GM10847 (cell line): Measurements from ENCODE around the gene C2orf49.

Experiments used
- POLR2A ChIP-seq: IDR thresholded peaks from 2 replicates; pipeline ENCODE4 v1.6.1; 2011; ENCODE audit not compliant: insufficient read length; ENCODE audit errors: extremely low read depth

Gene C2orf49

DNA sequence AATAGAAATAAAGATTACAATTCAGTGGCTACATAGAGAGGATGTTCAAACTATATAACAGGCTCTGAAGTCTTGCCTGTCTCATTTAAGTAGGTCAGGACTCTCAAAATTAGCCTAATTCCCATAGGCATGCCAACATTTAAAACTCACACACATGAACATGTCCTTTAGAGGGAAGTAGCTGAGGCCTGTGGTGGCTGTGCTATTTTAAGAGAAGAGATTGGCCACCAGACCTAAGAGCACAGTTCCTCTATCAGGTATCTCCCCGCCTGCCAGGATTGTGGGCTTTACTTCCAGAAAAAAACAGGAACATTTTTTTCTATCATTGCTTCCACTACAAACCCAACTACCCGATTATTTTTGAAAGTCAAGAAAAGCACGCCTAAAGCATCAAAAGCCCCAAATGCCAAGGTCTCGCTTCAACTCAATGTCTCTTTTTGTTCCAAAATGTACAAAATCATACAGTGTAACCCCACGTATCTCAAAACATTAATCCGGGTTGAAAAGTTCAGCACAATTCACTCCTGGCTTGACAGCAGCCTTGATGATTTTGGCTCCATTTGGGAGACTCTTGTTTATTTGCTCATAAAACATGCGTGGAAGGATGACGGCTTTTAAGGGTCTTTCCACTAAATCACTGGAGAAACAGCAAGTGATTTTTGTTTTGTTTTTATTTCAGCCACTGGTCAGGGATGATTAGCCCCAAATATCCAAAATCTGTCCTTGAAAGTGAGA lies 46.3 kb downstream of the C2orf49 start:
- no peak for TF ChIP-seq POLR2A

DNA sequence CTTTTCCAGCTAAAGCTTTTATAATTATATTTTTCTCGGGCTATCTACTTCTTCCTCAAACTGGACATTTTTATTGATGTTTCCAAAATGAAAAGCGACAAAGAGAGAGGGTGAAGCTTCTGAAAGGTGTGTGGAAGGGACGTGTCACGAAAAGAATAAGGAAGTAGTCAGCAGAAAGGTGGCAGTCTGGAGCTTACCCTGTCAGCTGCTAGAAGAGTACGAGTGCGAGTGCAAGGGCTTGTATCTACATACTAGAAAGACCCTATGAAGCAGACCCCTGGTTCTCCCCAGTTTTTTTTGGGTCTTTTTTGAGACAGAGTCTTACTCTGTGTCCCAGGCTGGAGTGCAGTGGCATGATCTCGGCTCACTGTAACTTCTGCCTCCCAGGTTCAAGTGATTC lies 46.9 kb downstream of the C2orf49 start:
- TF ChIP-seq POLR2A, result no peak

DNA sequence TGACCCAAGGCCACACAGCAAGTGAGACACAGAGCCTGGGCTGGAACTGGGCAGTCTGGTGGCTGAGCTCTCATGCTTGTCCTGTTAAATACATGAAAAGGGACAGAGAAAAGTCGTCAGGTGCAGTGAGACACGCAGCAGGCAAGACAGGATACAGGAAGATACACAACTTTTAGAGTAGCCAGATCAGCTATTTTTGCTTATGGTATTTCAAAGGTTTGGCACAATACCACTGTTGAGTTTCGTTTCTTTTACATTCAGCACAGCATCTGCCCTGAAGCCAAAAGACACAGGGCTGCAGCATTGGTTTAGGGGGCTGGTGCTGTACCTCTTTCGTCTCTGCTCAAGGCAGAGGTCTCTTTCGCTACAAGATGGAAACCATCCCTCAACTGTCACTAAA lies 47.5 kb downstream of the C2orf49 start:
- no peak for TF ChIP-seq POLR2A

DNA sequence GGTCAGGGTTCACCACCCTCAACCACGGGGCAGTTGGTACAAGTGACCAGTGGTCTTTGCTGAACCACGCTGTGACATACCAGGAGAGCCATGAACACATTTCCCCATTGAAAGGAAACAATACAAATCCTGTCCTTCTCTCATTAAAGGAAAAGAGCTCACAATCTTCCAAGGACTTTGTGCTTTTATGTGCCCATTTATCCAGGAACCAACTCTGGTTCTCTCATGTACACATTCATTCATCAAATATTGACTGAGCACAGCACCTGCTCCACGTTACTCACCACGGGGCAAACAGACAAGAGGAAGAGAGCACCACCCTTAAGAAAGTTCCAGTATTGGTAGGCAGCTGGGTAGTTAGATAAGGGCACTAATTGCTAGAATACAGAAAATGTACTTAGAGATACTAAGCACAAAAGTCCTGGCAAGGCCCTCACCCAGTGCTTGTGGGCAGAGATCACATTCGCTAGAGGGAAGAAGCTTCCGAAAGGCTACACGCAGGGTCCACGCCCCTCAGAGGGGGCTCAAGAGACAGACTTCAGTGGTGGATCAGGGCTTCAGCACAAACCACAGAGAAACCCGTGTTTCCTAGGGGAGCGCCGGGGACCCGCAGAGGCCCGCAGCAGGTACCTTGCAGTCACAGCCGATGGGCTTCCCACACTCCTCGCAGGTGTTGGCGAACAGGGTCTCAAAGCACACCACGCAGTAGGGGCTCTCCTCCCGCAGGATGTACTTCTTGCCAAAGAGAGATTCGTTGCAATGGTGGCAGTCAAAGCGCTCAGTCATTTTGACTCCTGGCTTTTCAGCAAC lies 48.6 kb downstream of the C2orf49 start:
- TF ChIP-seq POLR2A, result no peak

DNA sequence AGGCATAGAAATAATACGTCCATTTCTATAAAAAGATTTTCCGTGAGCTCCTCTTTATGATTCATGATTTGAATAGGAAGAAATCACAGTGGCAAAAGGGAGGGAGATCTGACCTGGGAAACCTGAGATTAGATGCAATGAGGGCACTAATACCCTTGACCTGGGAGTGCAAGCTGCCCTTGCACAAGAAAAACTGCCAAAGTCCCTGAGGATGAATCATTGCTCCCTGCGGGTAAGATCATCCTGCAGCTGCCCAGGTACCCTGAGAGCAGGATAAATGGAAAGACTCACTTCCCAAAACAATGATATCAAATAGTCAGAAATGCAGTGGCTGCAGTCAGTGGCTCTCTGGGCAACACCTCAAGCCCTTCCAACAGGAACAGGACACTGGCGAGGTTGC lies 49.9 kb downstream of the C2orf49 start:
- TF ChIP-seq POLR2A, result no peak

DNA sequence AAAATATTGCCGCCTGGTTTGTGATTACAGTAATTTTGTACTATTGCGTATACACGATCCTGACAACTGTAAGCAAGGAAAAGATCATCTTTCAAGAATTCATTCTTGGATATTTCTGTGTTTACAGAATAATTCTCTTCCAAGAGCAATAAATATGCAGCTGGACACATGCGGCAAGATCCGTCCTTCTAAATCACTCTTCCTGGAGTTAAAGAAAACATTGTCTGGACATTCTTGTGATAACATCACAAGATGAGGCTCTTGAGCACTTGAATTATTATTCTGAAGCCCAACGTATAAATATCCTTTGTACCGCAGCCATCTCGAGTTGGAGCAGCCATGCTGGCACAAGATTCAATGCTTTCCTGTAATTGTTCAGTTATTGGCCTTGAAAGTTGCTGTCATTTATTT lies 51.6 kb downstream of the C2orf49 start:
- TF ChIP-seq POLR2A, result no peak

DNA sequence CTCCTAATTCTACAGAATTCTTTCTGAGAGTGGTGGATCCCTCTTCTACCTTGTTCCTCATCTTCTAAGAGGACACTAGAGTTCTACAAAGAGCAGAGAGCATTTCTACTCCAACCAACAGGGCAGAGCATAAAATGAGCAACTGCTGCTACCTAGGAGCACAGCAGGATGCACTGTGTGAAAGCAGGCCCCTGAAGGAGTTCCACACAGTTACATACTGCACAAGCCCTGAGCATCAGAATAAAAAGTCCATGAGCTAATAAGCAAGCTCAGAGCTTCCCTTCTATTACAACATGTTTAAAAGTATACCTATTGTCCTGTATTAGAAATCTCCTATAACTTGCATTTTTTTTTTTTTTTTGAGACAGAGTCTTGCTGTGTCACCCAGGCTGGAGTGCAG lies 53.1 kb downstream of the C2orf49 start:
- TF ChIP-seq POLR2A, result no peak

DNA sequence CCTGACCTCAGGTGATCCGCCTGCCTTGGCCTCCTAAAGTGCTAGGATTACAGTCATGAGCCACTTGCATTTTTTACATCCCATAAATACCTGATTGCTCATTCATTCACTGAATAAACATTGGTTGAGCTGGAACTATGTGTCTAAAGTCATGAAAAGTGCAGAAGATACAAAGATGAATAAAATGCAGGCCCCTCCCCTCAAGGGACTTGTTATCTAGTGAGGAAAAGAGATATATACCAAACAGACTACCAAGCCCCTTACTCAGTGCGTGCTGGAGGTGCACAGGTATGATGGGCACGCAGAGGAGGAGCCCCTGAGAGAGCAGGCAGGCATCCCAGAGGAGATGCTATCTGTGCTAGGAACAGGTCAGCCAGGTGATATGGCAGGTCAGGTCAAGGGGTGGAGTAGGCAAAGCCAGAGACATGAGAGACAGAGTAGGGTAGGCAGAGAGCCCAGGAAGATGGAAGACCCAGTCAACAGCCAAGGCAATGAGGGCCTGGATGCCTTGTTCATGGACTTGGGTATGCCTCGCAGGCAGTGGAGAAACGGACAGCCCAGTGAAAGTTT lies 53.8 kb downstream of the C2orf49 start:
- no peak for TF ChIP-seq POLR2A

DNA sequence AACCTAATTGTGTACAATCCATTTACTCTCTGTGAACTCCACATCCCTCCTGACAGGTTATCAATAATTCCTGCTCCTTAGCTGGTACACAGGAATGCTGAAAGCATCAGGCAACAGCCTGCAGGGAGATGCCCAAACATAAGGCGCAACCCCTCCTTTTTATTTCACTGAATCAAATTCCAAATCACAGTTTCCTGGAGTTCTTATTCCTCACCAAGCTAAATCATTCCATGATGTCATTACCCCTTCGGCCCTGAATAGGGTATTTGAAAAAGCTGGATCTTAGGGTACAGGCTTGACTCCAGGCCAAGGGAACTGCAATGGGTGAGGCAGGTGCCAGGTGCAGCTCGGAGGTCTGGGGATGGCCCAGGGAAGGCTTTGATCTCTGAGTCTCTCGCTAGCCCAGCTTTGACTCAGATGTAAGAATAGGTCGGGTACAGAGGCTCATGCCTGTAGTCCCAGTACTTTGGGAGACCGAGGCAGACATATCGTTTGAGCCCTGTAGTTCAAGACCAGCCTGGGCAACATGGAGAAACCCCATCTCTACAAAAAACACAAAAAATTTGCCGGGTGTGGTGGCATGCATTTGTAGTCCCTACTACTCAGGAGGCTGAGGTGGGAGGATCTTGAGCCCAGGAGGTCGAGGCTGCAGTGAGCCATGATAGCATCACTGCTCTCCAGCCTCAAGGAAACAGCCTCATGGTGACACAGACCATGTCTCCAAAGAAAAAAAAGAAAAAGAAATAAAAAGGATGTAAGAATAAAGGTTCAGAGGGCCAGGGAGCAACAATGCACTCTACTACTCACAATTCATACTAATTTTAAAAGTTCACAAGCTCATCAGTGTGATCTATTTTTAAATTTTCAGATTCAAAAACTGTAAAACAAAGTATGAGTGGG lies 54.7 kb downstream of the C2orf49 start:
- no peak for TF ChIP-seq POLR2A

DNA sequence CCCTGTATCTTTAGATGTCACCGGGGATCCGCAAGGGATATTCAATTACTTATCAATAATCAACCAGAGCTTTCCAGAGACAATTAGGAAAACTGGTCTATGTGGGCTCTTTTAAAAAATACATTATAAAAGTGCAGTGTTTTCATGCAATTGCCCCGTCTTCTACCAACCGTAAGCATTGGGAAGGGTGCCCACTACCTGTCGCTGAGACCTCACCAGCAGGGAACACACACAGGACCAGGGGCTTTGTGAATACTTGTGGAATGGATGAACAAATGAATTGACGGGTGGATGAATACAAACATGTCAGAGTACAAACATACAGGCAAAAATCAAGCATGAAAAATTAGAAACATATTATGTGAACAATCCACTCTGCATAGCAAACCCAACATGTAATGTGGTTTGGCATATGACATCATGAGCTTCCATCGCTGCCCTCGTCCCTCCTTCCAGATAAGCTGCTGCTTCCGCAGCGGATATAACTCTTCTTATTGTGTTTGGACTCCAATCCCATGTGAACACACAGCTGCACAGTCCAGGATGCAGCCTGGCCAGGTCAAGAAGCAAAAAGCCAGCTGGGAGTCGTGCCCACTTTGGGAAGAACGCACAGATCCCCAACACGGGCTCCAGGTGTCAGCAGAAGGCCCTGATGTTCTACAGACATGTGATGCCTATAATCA lies 56.2 kb downstream of the C2orf49 start:
- no peak for TF ChIP-seq POLR2A

DNA sequence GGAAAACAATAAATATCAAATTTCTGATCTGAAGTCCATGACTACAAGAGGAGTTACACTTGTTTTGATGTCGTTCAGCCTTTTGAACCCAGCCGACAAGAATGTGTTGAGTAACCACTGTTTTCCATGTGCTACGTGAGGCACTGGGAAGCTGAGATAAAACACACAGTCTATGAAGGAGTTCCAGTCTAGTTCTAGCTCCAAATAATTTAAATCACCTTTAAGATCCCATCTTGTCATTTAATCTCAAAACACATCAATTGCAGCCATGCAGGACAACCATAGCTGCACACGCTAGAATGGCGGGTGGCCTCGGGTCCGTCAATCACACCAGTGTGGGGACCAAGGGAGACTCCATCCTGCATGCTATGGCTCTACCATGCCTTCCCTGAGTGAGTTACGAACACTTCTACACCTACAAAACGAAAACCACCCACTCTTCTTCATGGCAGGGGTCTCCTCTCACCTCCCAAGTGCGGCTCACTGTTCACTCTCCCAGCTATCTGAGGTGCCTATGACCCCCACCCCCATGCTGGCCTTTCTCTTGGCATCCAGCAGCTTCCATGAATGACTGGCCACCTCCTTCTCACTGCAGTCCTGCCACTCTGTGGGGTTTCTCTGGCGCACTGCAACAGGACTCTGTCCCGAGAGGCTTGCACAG lies 57.7 kb downstream of the C2orf49 start:
- TF ChIP-seq POLR2A, result no peak

DNA sequence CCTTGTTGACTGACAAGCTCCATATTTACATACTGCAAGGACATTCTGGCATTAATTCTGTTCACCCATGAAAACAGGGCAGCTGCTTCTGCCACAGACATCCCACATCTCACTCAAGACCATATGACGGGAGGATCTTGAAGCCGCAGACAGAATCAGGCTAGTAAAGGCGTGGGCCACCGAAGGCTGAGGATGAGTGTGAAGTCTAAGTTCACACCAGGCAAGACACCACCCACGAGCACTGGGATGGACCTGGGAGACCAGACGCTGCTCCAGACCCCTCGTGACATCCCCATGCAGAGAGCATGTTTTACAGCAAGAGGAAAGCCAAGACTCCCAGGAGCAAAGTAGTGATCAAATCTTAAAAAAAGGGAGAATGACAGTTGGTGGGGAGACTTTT lies 58.4 kb downstream of the C2orf49 start:
- TF ChIP-seq POLR2A, result no peak

DNA sequence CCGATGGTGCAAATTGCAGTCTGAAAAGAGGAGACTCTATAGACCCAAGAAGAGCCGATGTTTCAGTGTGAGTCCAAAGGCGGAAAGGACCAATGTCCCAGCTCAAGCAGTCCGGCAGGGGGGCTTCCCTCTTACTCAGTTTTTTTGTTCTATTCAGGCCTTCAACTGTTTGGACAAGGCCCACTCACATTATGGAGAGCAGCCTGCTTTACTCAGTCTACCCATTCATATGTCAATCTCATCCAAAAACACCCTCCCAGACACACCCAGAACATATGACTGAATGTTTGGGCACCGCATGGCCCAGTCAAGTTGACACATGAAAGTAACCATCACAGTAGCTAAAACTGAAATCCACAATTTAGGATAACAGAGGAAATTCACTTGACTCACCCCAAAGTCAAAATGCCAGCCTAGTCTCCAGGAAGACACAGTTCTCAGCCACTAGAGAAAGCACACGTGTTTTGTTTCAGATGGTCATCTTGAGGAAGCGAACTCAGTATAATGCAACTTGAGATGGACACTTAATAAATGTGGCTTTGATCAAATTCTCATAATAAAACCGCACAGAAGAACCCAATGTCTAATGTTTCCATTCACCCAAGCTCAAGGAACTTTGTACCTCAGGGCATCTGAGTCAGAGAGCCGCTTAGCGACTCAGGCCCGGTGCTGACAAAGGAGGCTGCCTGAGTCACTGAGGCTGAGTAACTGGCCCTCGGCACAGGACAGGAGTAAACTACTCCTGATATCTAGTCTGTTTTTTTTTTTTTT lies 59.1 kb downstream of the C2orf49 start:
- no peak for TF ChIP-seq POLR2A

DNA sequence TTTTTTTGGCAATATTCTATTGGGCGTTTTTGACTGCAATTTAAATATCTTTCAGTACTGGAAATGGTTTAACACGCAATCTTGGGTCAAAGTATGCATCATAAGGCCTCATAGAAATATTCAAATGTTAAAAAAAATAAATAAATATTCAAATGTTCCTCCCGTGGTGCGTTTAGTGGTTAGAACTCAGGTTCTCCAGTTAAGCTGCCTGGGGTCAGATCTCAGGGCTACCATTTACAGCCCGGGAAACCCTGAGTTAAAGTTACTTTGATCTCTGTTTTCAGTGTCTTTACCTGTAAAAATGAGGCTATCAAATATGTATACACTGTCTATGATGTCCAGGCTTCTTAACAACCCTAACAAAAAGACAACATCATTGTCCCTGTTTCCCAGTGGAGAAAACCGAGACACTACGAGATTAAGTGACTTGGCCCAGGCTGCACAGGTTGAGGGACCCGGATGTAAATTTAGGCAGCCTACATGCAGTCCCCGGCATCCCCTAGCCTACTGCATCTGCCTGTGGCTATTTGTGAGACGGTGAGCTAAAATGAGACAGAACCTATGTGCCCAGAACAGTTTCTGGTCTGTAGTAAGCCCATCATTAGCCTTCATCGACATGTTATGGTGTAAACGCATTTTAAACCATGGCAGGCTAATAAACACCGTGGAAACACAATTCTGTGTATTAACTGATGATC lies 59.8 kb downstream of the C2orf49 start:
- no peak for TF ChIP-seq POLR2A
